Stomach (tissue), 9 donors: Measurements from ENCODE around the gene MAPRE3. TPM values are rescaled to one million over a fixed set of nuclear protein-coding genes. Genes with fewer than 3 reads are reported as not detected.

ENCODE experiments used
- DNase-seq, 2 donors: peaks; one replicate each; pipeline versions ENCODE4 v3.0.0 to v3.0.0-alpha.2; 2013 to 2019
- H3K27ac ChIP-seq, 5 donors: fragments of 200-600 bp in 4 of 5; sonication (generic) in 4 of 5; one replicate each; pipeline ENCODE4 v1.5.1; 2013 to 2019; ENCODE audit warnings: mild to moderate bottlenecking in 1 of 5, moderate library complexity in 1 of 5
- H3K27me3 ChIP-seq, 3 donors: fragments of 200-600 bp; sonication (generic); one replicate each; pipeline ENCODE4 v1.5.1; 2017 to 2019; ENCODE audit warnings: mixed run types in 1 of 3
- H3K36me3 ChIP-seq, 4 donors: fragments of 200-600 bp; sonication (generic); 1 replicate in 3 of 4; 2 replicates in 1 of 4; pipeline ENCODE4 v1.5.1; 2016 to 2019
- H3K4me1 ChIP-seq, 4 donors: fragments of 200-600 bp; sonication (generic); one replicate each; pipeline ENCODE4 v1.5.1; 2016 to 2019
- H3K4me3 ChIP-seq, 4 donors: fragments of 200-600 bp; sonication (generic) in 3 of 4; one replicate each; pipeline ENCODE4 v1.5.1; 2016 to 2019; ENCODE audit warnings: mild to moderate bottlenecking in 1 of 4
- H3K9me3 ChIP-seq, 4 donors: fragments of 200-600 bp; sonication (generic); one replicate each; pipeline ENCODE4 v1.5.1; 2016 to 2019
- CTCF ChIP-seq, 7 experiments: fragments of 450-650 bp in 4 of 7; fragments of 200-600 bp in 3 of 7; sonication (generic) in 3 of 7; IDR thresholded peaks; one replicate each; pipeline ENCODE4 v1.5.1; 2016 to 2019; ENCODE audit warnings: antibody characterized with exemption in 7 of 7, control low read depth in 2 of 7, mild to moderate bottlenecking in 1 of 7
- EP300 ChIP-seq: sonication (generic); formaldehyde crosslinking; IDR thresholded peaks from one replicate; pipeline ENCODE4 v1.6.1; 2017; ENCODE audit warnings: antibody characterized with exemption
- POLR2A ChIP-seq, 4 donors: fragments of 450-650 bp; IDR thresholded peaks; one replicate each; pipeline ENCODE4 v1.6.1; 2016; ENCODE audit warnings: antibody characterized with exemption in 4 of 4, control low read depth in 2 of 4, mild to moderate bottlenecking in 1 of 4, moderate library complexity in 1 of 4
- POLR2AphosphoS5 ChIP-seq, 3 donors: sonication (generic); formaldehyde crosslinking; IDR thresholded peaks; one replicate each; pipeline ENCODE4 v1.6.1; 2016; ENCODE audit warnings: antibody characterized with exemption in 3 of 3
- WGBS, 5 donors: extraction: QIAGEN DNeasy Blood & Tissue Kit in 3 of 5; methylation state at CpG; one replicate each; pipeline versions ENCODE4 v1.1.5 to v1.1.7; 2013 to 2018; 5-methylcytosine and 5-hydroxymethylcytosine counted together
- intact Hi-C: fragments of 100-400 bp; cut with DNase I; formaldehyde crosslinking; loops from one replicate; pipeline ENCODE4 v1.15.1; 2023; ENCODE audit warnings: low total_unique reads
- polyA plus RNA-seq, 3 donors: library from polyadenylated mRNA; stranded (reverse); fragments of 200-250 nt; gene quantifications; one replicate each; pipeline ENCODE4 v1.2.3, GENCODE V29; 2013
- total RNA-seq, 5 donors: library from RNA; depleted of rRNA; stranded (reverse); fragments of >200 nt; gene quantifications; one replicate each; pipeline versions ENCODE4 v1.1.0 to v1.2.3, GENCODE V29; 2014 to 2016
- donor health status: healthy with polysubstance abuse.
- donor health status: Bipolar disorder and iron deficiency.
- donor health status: healthy.

The MAPRE3 gene
- total and polyA plus RNA-seq, 8 donors, result 7.0 to 24.1 (median 13.6) TPM

GRCh38 chr2:26951236-26951635 lies 19.2 kb upstream of the MAPRE3 start:
- DNase-seq, result no peak
- intact Hi-C loops, result no loop called here
- no peaks in the 10 kb centered on the region for H3K36me3 ChIP-seq
- TF ChIP-seq POLR2A (IDR thresholded peaks at IDR 0.05) (no peak), CTCF (IDR thresholded peaks at IDR 0.05) (no peak), EP300 (no peak), POLR2AphosphoS5 (IDR thresholded peaks at IDR 0.05) (no peak)
- no peak overlapping the region for H3K27ac ChIP-seq
- peaks cover 0 to 59% (median 16%) of the 10 kb centered on the region in 3 donors for H3K27me3 ChIP-seq
- no peak overlapping the region for H3K4me3 ChIP-seq
- H3K9me3 ChIP-seq, result no peaks in the 10 kb centered on the region
- WGBS, 5 donors, result 78 to 85% (median 81%) methylated on average over 3 of the region's 3 CpGs
- peaks cover 0 to 10% (median 4%) of the 10 kb centered on the region in 4 donors for H3K4me1 ChIP-seq

- no peak for DNase-seq
- Histone ChIP-seq H3K4me3 (no peak overlapping the region), H3K36me3 (no peaks in the 10 kb centered on the region), H3K27me3 (peaks cover 0 to 57% (median 23%) of the 10 kb centered on the region in 3 donors), H3K27ac (no peak overlapping the region), H3K4me1 (peaks cover 0 to 4% (median under 1%) of the 10 kb centered on the region in 4 donors), H3K9me3 (no peaks in the 10 kb centered on the region)
- 48 to 69% (median 62%) methylated on average over 4 of the region's 4 CpGs for WGBS, 5 donors
- no peak for TF ChIP-seq POLR2AphosphoS5 (IDR thresholded peaks at IDR 0.05)
- no peak for TF ChIP-seq CTCF (IDR thresholded peaks at IDR 0.05)
- TF ChIP-seq POLR2A (IDR thresholded peaks at IDR 0.05), result no peak
- TF ChIP-seq EP300, result no peak
- intact Hi-C loops, result no loop called here
Observed at GRCh38 chr2:26952374-26952773, 18.1 kb upstream of the MAPRE3 start.

- intact Hi-C loops, result no loop called here
- peaks cover 0 to 65% (median 23%) of the 10 kb centered on the region in 3 donors for H3K27me3 ChIP-seq
- H3K4me1 ChIP-seq, result no peaks in the 10 kb centered on the region
- no peaks in the 10 kb centered on the region for H3K9me3 ChIP-seq
- no peaks in the 10 kb centered on the region for H3K36me3 ChIP-seq
- WGBS, 5 donors, result 90 to 92% (median 91%) methylated on average over 4 of the region's 4 CpGs
- H3K4me3 ChIP-seq, result no peak overlapping the region
- H3K27ac ChIP-seq, result no peak overlapping the region
- DNase-seq, result no peak
- TF ChIP-seq EP300 (no peak), CTCF (IDR thresholded peaks at IDR 0.05) (no peak), POLR2A (IDR thresholded peaks at IDR 0.05) (no peak), POLR2AphosphoS5 (IDR thresholded peaks at IDR 0.05) (no peak)
Observed at GRCh38 chr2:26954135-26954534, 16.3 kb upstream of the MAPRE3 start.

GRCh38 chr2:26957041-26957440 lies 13.4 kb upstream of the MAPRE3 start:
- no peak for DNase-seq
- no peaks in the 10 kb centered on the region for H3K9me3 ChIP-seq
- TF ChIP-seq POLR2A (IDR thresholded peaks at IDR 0.05), result no peak
- H3K36me3 ChIP-seq, result no peaks in the 10 kb centered on the region
- H3K27me3 ChIP-seq, result peaks cover 0 to 80% (median 30%) of the 10 kb centered on the region in 3 donors
- no peak overlapping the region for H3K27ac ChIP-seq
- peaks cover 0 to 9% (median 3%) of the 10 kb centered on the region in 4 donors for H3K4me1 ChIP-seq
- 54 to 77% (median 69%) methylated on average over 3 of the region's 3 CpGs for WGBS, 5 donors
- H3K4me3 ChIP-seq, result no peak overlapping the region
- intact Hi-C loops, result no loop called here

GRCh38 chr2:26957534-26957933 lies 12.9 kb upstream of the MAPRE3 start:
- DNase-seq, result no peak
- Histone ChIP-seq H3K27ac (no peak overlapping the region), H3K9me3 (no peaks in the 10 kb centered on the region), H3K27me3 (peaks cover 0 to 80% (median 30%) of the 10 kb centered on the region in 3 donors), H3K4me3 (no peak overlapping the region), H3K4me1 (peaks cover 0 to 9% (median 3%) of the 10 kb centered on the region in 4 donors), H3K36me3 (no peaks in the 10 kb centered on the region)
- TF ChIP-seq EP300 (no peak), CTCF (IDR thresholded peaks at IDR 0.05) (no peak), POLR2AphosphoS5 (IDR thresholded peaks at IDR 0.05) (no peak), POLR2A (IDR thresholded peaks at IDR 0.05) (no peak)
- 48 to 72% (median 64%) methylated on average over 3 of the region's 3 CpGs for WGBS, 5 donors
- intact Hi-C loops, result no loop called here
